HFFc6 (cell line): Measurements from ENCODE around the gene NUBP2. TPM values are rescaled to one million over a fixed set of nuclear protein-coding genes. Genes with fewer than 3 reads are reported as not detected.

Experiments used
- DNase-seq: peaks from one replicate; pipeline ENCODE4 v3.0.0-alpha.2; 2018
- H3K27ac Mint-ChIP-seq: 2 replicates; pipeline ENCODE4 v1.8.0; 2020; ENCODE audit warnings: mild to moderate bottlenecking, mixed read lengths
- H3K27me3 Mint-ChIP-seq: 2 replicates; pipeline ENCODE4 v1.8.0; 2021; ENCODE audit warnings: mild to moderate bottlenecking, moderate library complexity, mixed read lengths; ENCODE audit not compliant: insufficient read depth
- H3K36me3 Mint-ChIP-seq: 2 replicates; pipeline ENCODE4 v1.8.0; 2021; ENCODE audit warnings: low read depth, mixed read lengths
- H3K4me1 Mint-ChIP-seq: 2 replicates; pipeline ENCODE4 v1.8.0; 2020; ENCODE audit warnings: low read depth, mixed read lengths
- H3K4me3 Mint-ChIP-seq: 2 replicates; pipeline ENCODE4 v1.8.0; 2020; ENCODE audit warnings: mild to moderate bottlenecking, moderate library complexity, mixed read lengths
- H3K9me3 Mint-ChIP-seq: 2 replicates; pipeline ENCODE4 v1.8.0; 2020; ENCODE audit warnings: mild to moderate bottlenecking, mixed read lengths
- total RNA-seq, 6 experiments: library from RNA; stranded (reverse); fragmentation: NEBNext Ultra II Directional; extraction: Animal tissue kit (Norgen Biotek cat#: 25700); gene quantifications; 2 replicates in 1 of 6; 3 replicates in 5 of 6; pipeline ENCODE4 v1.2.3, GENCODE V29; 2021
- TF ChIP-seq, protein P1 (sequence below): fragments of 200-600 bp; sonication (generic); IDR thresholded peaks from 2 replicates; pipeline ENCODE4 v1.5.0; 2021; ENCODE audit warnings: antibody characterized with exemption, mild to moderate bottlenecking

NUBP2 gene
- total RNA-seq, 6 experiments from 2014 or later, result 41.5 to 53.8 (median 43.5) TPM

DNA sequence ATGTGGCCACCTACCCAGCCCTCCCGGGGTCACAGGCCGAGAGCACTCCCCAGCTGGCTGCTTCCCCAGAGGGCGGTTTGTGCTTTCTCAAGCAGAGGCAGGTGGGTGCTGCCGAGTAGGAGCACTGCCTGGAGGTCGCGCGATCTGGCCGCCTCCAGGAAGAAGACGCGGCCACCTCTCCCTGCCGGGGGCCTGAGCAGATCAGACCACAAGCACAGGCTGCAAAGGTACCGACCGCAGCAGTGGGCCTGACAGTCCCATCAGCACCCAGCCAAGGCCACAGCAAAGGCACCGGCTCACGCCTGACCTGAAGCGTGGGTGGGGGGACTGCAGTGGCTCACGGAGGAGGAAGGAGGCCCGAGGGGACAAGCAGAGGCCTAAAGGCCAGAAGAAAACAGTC lies 25.9 kb downstream of the NUBP2 start:
- no peak overlapping the region for H3K4me3 Mint-ChIP-seq
- no peak for DNase-seq
- peaks cover 10% of the 10 kb centered on the region; the same call in 1 of the 2 replicates for H3K36me3 Mint-ChIP-seq
- no peaks in the 10 kb centered on the region for H3K9me3 Mint-ChIP-seq
- H3K27ac Mint-ChIP-seq, result no peak overlapping the region
- TF ChIP-seq, protein P1, sequence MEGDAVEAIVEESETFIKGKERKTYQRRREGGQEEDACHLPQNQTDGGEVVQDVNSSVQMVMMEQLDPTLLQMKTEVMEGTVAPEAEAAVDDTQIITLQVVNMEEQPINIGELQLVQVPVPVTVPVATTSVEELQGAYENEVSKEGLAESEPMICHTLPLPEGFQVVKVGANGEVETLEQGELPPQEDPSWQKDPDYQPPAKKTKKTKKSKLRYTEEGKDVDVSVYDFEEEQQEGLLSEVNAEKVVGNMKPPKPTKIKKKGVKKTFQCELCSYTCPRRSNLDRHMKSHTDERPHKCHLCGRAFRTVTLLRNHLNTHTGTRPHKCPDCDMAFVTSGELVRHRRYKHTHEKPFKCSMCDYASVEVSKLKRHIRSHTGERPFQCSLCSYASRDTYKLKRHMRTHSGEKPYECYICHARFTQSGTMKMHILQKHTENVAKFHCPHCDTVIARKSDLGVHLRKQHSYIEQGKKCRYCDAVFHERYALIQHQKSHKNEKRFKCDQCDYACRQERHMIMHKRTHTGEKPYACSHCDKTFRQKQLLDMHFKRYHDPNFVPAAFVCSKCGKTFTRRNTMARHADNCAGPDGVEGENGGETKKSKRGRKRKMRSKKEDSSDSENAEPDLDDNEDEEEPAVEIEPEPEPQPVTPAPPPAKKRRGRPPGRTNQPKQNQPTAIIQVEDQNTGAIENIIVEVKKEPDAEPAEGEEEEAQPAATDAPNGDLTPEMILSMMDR, result no peak
- peaks cover 5% of the 10 kb centered on the region; the same call in 1 of the 2 replicates for H3K4me1 Mint-ChIP-seq
- no peaks in the 10 kb centered on the region for H3K27me3 Mint-ChIP-seq

DNA sequence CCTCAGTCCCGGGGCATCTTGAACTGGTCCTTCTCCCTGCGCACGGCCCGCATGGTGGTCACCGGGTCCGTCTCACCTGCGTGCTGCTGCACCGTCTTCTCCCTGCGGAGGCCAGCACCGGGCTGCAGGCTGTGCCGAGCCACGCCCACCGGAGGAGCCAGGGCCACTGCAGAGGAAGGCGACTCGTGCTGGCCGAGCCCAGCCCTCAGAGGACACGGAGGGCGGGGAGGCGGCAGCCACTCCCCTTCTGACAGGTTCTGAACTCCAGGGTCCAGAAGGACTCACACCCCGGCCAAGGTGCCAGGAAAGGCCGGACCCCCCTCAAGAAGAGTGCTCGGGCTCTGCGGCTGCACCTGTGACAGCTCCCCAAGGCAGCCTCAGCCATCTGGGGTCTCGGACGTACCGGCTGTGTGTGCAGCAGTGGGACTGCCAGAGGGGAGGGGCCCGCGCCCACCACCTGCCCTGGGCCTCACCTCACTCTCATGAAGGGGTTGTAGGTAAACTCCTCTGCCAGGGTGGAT lies 26.6 kb downstream of the NUBP2 start:
- peaks cover 5% of the 10 kb centered on the region; the same call in 1 of the 2 replicates for H3K4me1 Mint-ChIP-seq
- no peak overlapping the region for H3K27ac Mint-ChIP-seq
- no peak for DNase-seq
- no peaks in the 10 kb centered on the region for H3K9me3 Mint-ChIP-seq
- H3K27me3 Mint-ChIP-seq, result no peaks in the 10 kb centered on the region
- no peak overlapping the region for H3K4me3 Mint-ChIP-seq
- TF ChIP-seq, protein P1, result no peak
- peaks cover 13% of the 10 kb centered on the region; the same call in 1 of the 2 replicates for H3K36me3 Mint-ChIP-seq

DNA sequence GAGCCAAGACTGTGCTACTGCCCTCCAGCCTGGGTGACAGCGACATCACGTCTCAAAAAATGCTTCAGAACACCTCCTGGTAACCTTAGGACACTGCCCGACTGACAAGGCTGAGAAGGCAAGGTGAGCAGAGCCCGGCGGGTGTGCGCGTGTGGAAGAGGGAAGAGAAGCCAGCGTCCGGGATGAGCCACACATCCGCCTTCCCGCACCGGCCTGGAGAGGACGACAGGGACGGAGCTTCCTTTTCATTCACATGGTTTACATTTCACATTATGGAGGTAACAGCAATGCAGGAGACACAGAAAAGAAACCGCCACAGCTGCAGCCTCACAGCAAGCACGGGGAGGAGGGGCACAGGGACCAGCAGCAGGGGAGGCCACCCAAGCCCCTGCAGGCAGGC lies 27.3 kb downstream of the NUBP2 start:
- DNase-seq, result no peak

DNA sequence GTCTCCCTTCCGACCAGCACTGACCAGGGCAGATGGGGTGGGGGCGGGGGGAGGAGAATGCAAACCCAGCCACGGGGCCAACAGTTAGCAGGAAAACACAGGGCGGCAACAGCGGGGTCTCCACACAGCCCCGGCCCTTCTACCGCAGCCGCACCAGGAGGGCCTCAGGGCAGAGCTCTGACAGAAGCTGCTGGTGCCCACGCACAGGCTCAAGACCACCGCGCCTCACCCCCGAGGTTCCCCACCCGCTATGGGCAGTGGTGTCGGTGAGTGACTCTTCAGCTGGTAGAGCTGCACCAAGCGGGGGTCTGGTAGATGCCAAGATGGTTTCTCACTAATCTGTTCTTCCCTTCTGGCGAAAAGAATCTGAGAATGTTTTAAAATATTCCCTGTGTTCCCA lies 27.8 kb downstream of the NUBP2 start:
- no peaks in the 10 kb centered on the region for H3K9me3 Mint-ChIP-seq
- H3K4me1 Mint-ChIP-seq, result peaks cover 5% of the 10 kb centered on the region; the same call in 1 of the 2 replicates
- H3K27me3 Mint-ChIP-seq, result no peaks in the 10 kb centered on the region
- no peak for DNase-seq
- peaks cover 13% of the 10 kb centered on the region; the same call in 1 of the 2 replicates for H3K36me3 Mint-ChIP-seq
- TF ChIP-seq, protein P1, result no peak
- no peak overlapping the region for H3K27ac Mint-ChIP-seq
- H3K4me3 Mint-ChIP-seq, result no peak overlapping the region

More for the DNA sequence above, 27.3 kb downstream of the NUBP2 start:
- Mint-ChIP-seq H3K27me3 (no peaks in the 10 kb centered on the region), H3K4me1 (peaks cover 5% of the 10 kb centered on the region; the same call in 1 of the 2 replicates), H3K36me3 (peaks cover 13% of the 10 kb centered on the region; the same call in 1 of the 2 replicates), H3K9me3 (no peaks in the 10 kb centered on the region), H3K27ac (no peak overlapping the region), H3K4me3 (no peak overlapping the region)
- TF ChIP-seq, protein P1, result no peak

DNA sequence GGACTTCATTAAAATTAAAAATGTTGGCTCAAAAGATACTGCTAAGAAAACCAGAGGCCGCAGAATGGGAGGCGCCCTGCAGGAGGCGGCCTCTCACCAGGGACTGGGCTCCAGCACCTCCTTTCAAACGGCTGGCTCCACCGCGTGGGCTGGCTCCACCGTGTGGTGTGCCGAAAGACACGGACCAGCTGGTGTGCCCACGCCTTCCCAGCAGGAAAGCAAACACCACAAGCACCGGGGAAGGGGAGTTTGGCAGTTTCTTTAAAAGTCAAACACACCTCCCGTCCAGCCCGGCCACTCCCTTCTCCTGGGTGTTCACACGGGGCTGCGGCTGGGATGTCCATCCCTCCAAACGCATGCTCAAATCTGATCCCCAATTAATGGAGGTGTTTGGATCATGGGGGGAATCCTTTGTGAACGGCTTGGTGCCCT lies 30.0 kb downstream of the NUBP2 start:
- peak; percentile 35 for DNase-seq
- H3K27ac Mint-ChIP-seq, result no peak overlapping the region
- no peaks in the 10 kb centered on the region for H3K9me3 Mint-ChIP-seq

More for the DNA sequence above, 30.0 kb downstream of the NUBP2 start:
- Mint-ChIP-seq H3K4me3 (no peak overlapping the region), H3K36me3 (peaks cover 8% of the 10 kb centered on the region; the same call in 1 of the 2 replicates), H3K4me1 (peaks cover 5% of the 10 kb centered on the region; the same call in 1 of the 2 replicates), H3K27me3 (no peaks in the 10 kb centered on the region)
- TF ChIP-seq, protein P1, result peak; percentile 69
